HuH-7 (cell line): ENCODE results near the gene SEC61A1.

Source experiments
- DNase-seq: peaks from one replicate; pipeline ENCODE4 v3.0.0; 2011; ENCODE audit warnings: low spot score

Gene SEC61A1

GRCh38 chr3:128060473-128061381 lies 8.5 kb downstream of the SEC61A1 start:
- no peak for DNase-seq

GRCh38 chr3:128062033-128062745 lies 10.0 kb downstream of the SEC61A1 start:
- DNase-seq = no peak

GRCh38 chr3:128063865-128064264 lies 11.6 kb downstream of the SEC61A1 start:
- DNase-seq = no peak

DNA sequence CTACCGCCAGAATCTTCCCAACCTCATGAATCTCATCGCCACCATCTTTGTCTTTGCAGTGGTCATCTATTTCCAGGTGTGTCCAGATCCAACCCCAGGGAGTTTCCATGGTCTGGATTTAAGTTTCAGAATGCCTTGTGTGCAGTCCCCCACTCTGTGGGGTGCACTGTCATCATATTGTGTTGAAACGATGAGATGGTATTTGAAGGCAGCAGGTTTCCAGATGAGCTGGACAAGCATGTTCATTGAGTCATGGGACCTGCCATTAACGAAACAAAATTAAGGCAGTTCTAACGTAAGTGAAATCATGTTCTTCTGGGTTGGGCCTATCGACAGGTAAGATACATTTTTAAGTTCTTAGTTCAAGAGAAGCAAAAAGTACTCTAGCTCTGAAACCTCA lies 12.7 kb downstream of the SEC61A1 start:
- no peak for DNase-seq

- no peak for DNase-seq
These were observed 13.9 kb downstream of the SEC61A1 start for GRCh38 chr3:128066114-128066513.

GRCh38 chr3:128066676-128067075 lies 14.4 kb downstream of the SEC61A1 start:
- no peak for DNase-seq

- no peak for DNase-seq
These were observed 15.3 kb downstream of the SEC61A1 start for GRCh38 chr3:128067489-128067888.

DNA sequence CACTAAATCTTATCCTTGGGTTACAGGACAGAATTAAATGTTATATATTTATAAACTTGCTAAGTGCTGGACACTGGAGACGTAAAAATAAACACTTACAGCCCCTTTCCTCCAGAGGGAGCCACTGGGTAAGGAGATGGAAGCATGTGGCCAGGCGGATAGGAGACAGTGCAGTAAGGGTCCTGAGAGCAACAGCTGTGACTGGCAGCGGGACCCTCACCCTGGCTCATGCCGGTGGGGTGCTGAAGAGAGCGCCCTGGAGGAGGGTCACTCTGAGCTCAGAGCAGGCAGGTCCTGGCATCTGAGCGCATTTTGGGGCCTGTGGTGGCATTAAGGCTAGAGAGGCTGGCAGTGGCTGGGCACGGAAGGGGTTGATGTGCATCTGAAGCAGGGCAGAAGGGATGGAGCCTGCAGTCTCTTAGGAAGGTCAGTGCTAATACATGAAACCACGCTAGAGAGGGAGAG lies 16.0 kb downstream of the SEC61A1 start:
- DNase-seq = peak; percentile 77

- no peak for DNase-seq
These were observed 17.0 kb downstream of the SEC61A1 start for GRCh38 chr3:128069271-128069670.

- DNase-seq = no peak
These were observed 18.8 kb downstream of the SEC61A1 start for GRCh38 chr3:128070898-128071591.

GRCh38 chr3:128071771-128072453 lies 19.7 kb downstream of the SEC61A1 start:
- DNase-seq = no peak

GRCh38 chr3:128072454-128073184 lies 20.4 kb downstream of the SEC61A1 start:
- DNase-seq = no peak

DNA sequence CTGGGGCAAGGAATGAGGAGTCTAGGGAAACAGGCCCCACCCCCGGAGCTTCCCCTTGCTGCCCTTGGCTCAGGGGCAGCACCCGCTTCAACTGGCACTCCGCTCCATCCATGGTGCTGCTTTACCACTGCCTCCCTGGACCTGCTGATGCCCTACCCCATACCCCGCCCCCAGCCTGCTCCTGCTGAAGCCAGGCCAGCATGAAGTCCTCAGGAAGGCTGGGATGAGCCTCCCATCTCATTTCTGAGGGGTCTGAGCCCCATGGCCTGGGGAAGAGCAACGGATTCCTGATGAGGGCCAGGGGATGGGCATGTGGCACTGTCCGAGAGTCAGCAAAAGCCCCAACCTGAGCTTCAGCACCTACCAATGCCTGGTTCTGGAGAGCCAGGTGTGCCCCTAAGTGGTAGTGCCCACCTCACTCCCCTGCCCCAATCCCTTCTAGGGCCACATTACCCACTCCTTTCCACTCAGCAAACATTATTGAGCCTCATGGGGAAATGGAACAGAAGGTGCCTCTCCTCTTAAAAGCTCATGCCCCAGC lies 21.0 kb downstream of the SEC61A1 start:
- DNase-seq = no peak

- DNase-seq = no peak
These were observed 21.6 kb downstream of the SEC61A1 start for GRCh38 chr3:128073807-128074206.

GRCh38 chr3:128074851-128075521 lies 22.7 kb downstream of the SEC61A1 start:
- DNase-seq = no peak

DNA sequence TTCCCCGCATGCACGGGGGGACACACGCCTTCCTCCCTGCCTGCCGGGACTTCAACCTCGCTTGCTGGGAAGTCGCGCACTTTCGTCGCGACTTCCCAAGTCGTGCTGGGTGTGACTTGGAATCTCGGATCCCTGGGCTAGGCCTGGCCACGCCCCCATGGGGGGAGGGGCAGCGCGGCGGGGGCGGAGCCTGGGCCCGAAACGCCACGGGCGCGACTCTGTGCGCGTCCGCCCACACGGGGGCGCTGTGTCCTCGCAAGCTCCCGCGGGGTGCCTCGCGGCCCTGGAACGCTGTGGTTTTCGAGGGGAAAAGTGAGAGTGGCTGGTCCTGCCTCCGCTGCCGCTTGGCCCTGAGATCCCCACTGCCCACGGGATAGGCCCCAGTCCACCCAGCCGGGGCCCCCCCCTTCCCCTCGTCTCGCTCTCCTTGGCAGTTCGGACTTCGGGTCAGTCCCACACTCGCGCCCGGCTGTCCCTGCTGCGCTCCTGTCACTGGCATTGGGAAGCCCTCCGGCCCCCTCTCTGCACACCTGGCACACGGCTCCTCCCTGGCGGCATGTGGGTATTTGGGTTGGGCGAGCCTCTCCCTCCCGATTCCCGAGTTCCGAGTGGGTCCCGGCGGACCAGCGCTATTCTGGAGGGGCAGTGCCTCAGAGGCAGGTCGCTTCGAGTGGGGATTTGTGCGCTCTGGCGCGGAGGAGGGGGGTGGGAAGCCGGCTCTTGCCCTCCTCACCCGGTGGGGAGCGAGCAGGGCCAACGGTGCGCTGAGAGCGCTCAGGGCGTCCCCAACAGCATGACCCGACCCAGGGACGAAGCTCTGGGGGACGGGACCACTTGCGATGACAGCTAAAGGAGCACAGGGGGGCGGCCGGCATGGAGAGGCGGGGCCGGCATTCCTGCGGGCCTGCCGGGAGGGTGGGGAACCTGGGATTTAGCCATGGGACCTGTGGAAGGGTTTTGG lies 23.6 kb downstream of the SEC61A1 start:
- DNase-seq = no peak

DNA sequence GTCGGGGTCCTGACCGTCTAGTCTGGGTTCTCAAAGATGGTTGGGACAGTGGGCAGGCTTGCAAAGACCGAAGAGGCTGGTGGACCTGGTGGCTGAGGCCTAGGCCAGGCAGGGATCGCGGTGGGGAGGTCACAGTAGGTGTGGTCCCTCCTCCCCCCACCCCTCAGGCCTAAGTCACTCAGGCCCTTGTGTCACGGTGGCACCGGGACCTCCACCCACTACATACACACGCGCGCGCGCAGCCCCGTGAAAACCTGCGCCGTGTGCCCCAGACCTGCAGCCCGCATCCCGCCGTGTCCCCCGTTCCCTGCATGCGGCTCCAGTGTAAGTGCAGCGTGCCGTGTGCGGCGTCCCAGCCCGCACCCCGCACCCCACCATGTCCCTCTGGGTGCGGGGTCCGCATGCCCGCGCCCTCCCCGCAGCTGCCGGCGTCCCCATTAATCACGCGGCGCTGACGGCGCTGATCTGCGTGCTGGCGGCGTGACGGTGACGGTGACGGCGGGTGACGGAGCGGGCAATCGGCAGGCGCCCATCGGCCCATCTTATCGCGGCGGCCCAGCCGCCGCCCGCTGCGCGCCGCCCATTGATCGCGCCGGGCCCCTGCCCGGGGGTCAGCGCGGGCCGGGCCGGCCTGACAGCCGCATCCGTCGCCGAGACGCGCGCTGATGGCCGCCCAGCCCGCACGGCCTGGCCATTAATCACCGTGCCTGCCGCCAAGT lies 24.4 kb downstream of the SEC61A1 start:
- DNase-seq = no peak

GRCh38 chr3:128077202-128077624 lies 25.0 kb downstream of the SEC61A1 start:
- no peak for DNase-seq
